Nephron progenitor cell (in vitro differentiated cells): ENCODE data around the gene DYNC2H1.

Experiments
- DNase-seq: peaks from one replicate; pipeline ENCODE4 v3.0.0; 2021
- H3K27ac Mint-ChIP-seq: 2 replicates; pipeline ENCODE4 v1.8.0; 2021; ENCODE audit warnings: mild to moderate bottlenecking, moderate library complexity, mixed read lengths
- H3K27me3 Mint-ChIP-seq: 2 replicates; pipeline ENCODE4 v1.8.0; 2021; ENCODE audit warnings: mild to moderate bottlenecking, low read depth, mixed read lengths; ENCODE audit not compliant: poor library complexity
- H3K36me3 Mint-ChIP-seq: 2 replicates; pipeline ENCODE4 v1.8.0; 2021; ENCODE audit warnings: low read depth, mixed read lengths
- H3K4me1 Mint-ChIP-seq: 2 replicates; pipeline ENCODE4 v1.8.0; 2021; ENCODE audit warnings: mixed read lengths
- H3K4me3 Mint-ChIP-seq: 2 replicates; pipeline ENCODE4 v1.8.0; 2021; ENCODE audit warnings: mild to moderate bottlenecking, moderate library complexity, mixed read lengths
- H3K9me3 Mint-ChIP-seq: 2 replicates; pipeline ENCODE4 v1.8.0; 2021; ENCODE audit warnings: mild to moderate bottlenecking, moderate library complexity, mixed read lengths
- CTCF ChIP-seq: fragments of 200-600 bp; sonication (generic); IDR thresholded peaks from 2 replicates; pipeline ENCODE4 v1.5.0; 2021; ENCODE audit warnings: antibody characterized with exemption

Gene DYNC2H1

GRCh38 chr11:103183981-103184611, 74.9 kb downstream of the DYNC2H1 start:
- H3K4me3 Mint-ChIP-seq, result no peak overlapping the region
- DNase-seq, result no peak
- no peaks in the 10 kb centered on the region for H3K27me3 Mint-ChIP-seq
- H3K36me3 Mint-ChIP-seq, result peaks cover 15% of the 10 kb centered on the region
- H3K27ac Mint-ChIP-seq, result peak overlapping the region; percentile 70
- no peaks in the 10 kb centered on the region for H3K9me3 Mint-ChIP-seq
- TF ChIP-seq CTCF, result no peak
- H3K4me1 Mint-ChIP-seq, result peaks cover 8% of the 10 kb centered on the region

GRCh38 chr11:103202048-103202651, 92.9 kb downstream of the DYNC2H1 start:
- H3K27ac Mint-ChIP-seq, result no peak overlapping the region
- TF ChIP-seq CTCF, result peak; percentile 56
- no peak overlapping the region for H3K4me3 Mint-ChIP-seq
- no peak for DNase-seq
- no peaks in the 10 kb centered on the region for H3K9me3 Mint-ChIP-seq
- peaks cover 19% of the 10 kb centered on the region for H3K36me3 Mint-ChIP-seq
- H3K27me3 Mint-ChIP-seq, result no peaks in the 10 kb centered on the region
- H3K4me1 Mint-ChIP-seq, result no peaks in the 10 kb centered on the region

GRCh38 chr11:103210543-103210942, 101.3 kb downstream of the DYNC2H1 start:
- TF ChIP-seq CTCF, result no peak
- H3K9me3 Mint-ChIP-seq, result no peaks in the 10 kb centered on the region
- peaks cover 15% of the 10 kb centered on the region for H3K36me3 Mint-ChIP-seq
- H3K27me3 Mint-ChIP-seq, result no peaks in the 10 kb centered on the region
- no peak overlapping the region for H3K4me3 Mint-ChIP-seq
- no peaks in the 10 kb centered on the region for H3K4me1 Mint-ChIP-seq
- no peak overlapping the region for H3K27ac Mint-ChIP-seq
- no peak for DNase-seq

GRCh38 chr11:103215812-103216211, 106.6 kb downstream of the DYNC2H1 start:
- no peaks in the 10 kb centered on the region for H3K27me3 Mint-ChIP-seq
- H3K4me1 Mint-ChIP-seq, result no peaks in the 10 kb centered on the region
- H3K4me3 Mint-ChIP-seq, result no peak overlapping the region
- peaks cover 16% of the 10 kb centered on the region for H3K36me3 Mint-ChIP-seq
- no peak overlapping the region for H3K27ac Mint-ChIP-seq
- DNase-seq, result no peak
- no peaks in the 10 kb centered on the region for H3K9me3 Mint-ChIP-seq
- no peak for TF ChIP-seq CTCF

GRCh38 chr11:103220133-103220532, 110.9 kb downstream of the DYNC2H1 start:
- no peak for TF ChIP-seq CTCF
- H3K27me3 Mint-ChIP-seq, result no peaks in the 10 kb centered on the region

GRCh38 chr11:103222806-103223205, 113.6 kb downstream of the DYNC2H1 start:
- H3K9me3 Mint-ChIP-seq, result no peaks in the 10 kb centered on the region
- H3K4me1 Mint-ChIP-seq, result no peaks in the 10 kb centered on the region
- no peak for DNase-seq

More at GRCh38 chr11:103220133-103220532, 110.9 kb downstream of the DYNC2H1 start:
- Mint-ChIP-seq H3K4me3 (no peak overlapping the region), H3K4me1 (no peaks in the 10 kb centered on the region), H3K27ac (no peak overlapping the region), H3K9me3 (no peaks in the 10 kb centered on the region), H3K36me3 (peaks cover 30% of the 10 kb centered on the region)
- DNase-seq, result no peak

More at GRCh38 chr11:103222806-103223205, 113.6 kb downstream of the DYNC2H1 start:
- Mint-ChIP-seq H3K27ac (no peak overlapping the region), H3K4me3 (no peak overlapping the region), H3K36me3 (peaks cover 52% of the 10 kb centered on the region), H3K27me3 (no peaks in the 10 kb centered on the region)
- TF ChIP-seq CTCF, result no peak
